ENCODE measurements around the gene OR51S1. TPM values are rescaled to one million over a fixed set of nuclear protein-coding genes. Genes with fewer than 3 reads are reported as not detected.

Gene OR51S1
- total and polyA plus RNA-seq, 10 of the 15 experiments (the other 5 are each of a cell fraction or from before 2014, with no cell fraction given): not detected

DNA sequence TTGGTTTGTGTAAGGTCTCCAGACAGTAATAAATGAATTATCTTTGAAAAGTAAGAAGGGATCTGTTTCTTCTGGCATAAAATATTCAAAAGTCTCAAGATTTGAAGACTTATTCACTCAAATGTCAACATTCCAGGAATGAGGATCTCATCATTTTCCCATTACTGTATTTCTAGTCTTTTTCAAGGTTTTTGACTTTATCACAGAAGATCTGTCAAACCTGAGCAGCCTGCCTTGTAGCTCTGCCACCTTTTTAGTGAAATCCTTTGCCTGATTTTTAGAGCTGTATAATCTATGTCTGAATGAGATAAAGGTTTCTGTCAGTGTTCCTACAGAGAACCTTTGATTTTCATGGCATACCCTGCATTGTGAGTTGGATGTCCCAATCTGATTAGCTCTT is 23.9 kb downstream of the OR51S1 start:
- no peak overlapping the region for H3K4me3 ChIP-seq
- no peak for FAIRE-seq
- no peaks in the 10 kb centered on the region for H3K27me3 ChIP-seq (replicated peaks in 1 of 2; ENCODE audit: control insufficient read depth in 2 of 2, insufficient read depth in 2 of 2, low read length in 1 of 2)
- ChIA-PET CTCF (interaction anchor here (1.1 to 2.2 kb wide), 2 partner anchors 39 to 188 kb away, joined by 3 to 24 read pairs; partner anchors contain the start of gene OR51D1), RAD21 (ENCODE audit: unreplicated experiment) (interaction anchor here (2.6 kb wide), 1 partner anchor 188 kb away, joined by 21 read pairs; the partner anchor contains the start of gene OR51D1), POLR2A (no interaction called here), SMC1A (ENCODE audit: uncharacterized antibody, unreplicated experiment) (interaction anchor here (1.0 to 1.7 kb wide), 2 partner anchors 10 to 173 kb away, joined by 3 to 4 read pairs; no protein-coding TSS in a partner anchor)
- no peaks in the 10 kb centered on the region for H3K36me3 ChIP-seq (ENCODE audit: control insufficient read depth in 2 of 2, insufficient read depth in 2 of 2, low read length in 1 of 2)
- ATAC-seq: no peak
- no peaks in the 10 kb centered on the region for H3K79me2 ChIP-seq (ENCODE audit: control insufficient read depth, insufficient read depth, low read length)
- TF ChIP-seq, protein P1, sequence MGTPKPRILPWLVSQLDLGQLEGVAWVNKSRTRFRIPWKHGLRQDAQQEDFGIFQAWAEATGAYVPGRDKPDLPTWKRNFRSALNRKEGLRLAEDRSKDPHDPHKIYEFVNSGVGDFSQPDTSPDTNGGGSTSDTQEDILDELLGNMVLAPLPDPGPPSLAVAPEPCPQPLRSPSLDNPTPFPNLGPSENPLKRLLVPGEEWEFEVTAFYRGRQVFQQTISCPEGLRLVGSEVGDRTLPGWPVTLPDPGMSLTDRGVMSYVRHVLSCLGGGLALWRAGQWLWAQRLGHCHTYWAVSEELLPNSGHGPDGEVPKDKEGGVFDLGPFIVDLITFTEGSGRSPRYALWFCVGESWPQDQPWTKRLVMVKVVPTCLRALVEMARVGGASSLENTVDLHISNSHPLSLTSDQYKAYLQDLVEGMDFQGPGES (IDR thresholded peaks at IDR 0.05): no peak
- TF ChIP-seq ETV6 (conservative IDR thresholded peaks at IDR 0.05 in 1 of 2, IDR thresholded peaks at IDR 0.05 in 1 of 2; ENCODE audit: borderline replicate concordance in 1 of 2, low read depth in 1 of 2): no peak
- TF ChIP-seq, protein P2, sequence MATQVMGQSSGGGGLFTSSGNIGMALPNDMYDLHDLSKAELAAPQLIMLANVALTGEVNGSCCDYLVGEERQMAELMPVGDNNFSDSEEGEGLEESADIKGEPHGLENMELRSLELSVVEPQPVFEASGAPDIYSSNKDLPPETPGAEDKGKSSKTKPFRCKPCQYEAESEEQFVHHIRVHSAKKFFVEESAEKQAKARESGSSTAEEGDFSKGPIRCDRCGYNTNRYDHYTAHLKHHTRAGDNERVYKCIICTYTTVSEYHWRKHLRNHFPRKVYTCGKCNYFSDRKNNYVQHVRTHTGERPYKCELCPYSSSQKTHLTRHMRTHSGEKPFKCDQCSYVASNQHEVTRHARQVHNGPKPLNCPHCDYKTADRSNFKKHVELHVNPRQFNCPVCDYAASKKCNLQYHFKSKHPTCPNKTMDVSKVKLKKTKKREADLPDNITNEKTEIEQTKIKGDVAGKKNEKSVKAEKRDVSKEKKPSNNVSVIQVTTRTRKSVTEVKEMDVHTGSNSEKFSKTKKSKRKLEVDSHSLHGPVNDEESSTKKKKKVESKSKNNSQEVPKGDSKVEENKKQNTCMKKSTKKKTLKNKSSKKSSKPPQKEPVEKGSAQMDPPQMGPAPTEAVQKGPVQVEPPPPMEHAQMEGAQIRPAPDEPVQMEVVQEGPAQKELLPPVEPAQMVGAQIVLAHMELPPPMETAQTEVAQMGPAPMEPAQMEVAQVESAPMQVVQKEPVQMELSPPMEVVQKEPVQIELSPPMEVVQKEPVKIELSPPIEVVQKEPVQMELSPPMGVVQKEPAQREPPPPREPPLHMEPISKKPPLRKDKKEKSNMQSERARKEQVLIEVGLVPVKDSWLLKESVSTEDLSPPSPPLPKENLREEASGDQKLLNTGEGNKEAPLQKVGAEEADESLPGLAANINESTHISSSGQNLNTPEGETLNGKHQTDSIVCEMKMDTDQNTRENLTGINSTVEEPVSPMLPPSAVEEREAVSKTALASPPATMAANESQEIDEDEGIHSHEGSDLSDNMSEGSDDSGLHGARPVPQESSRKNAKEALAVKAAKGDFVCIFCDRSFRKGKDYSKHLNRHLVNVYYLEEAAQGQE (IDR thresholded peaks at IDR 0.05; ENCODE audit: low read depth, low read length): no peak
- TF ChIP-seq CEBPB (IDR thresholded peaks at IDR 0.05; ENCODE audit: borderline replicate concordance in 1 of 2, low read depth in 2 of 2, low read length in 2 of 2): no peak
- H3K9ac ChIP-seq (ENCODE audit: control insufficient read depth, insufficient read depth, low read length): no peak overlapping the region
- no peaks in the 10 kb centered on the region for H3K9me3 ChIP-seq (replicated peaks; ENCODE audit: control insufficient read depth, insufficient read depth, low read length)
- no peak overlapping the region for H3K27ac ChIP-seq (ENCODE audit: control insufficient read depth, insufficient read depth)
- intact Hi-C loops (cut with micrococcal nuclease; ENCODE audit: unreplicated experiment) (no loop called here), in situ Hi-C loops (cut with MboI) (loop anchor here (5.0 kb wide), 1 partner anchor 188 kb away; the partner anchor contains the start of gene OR51D1)
- no peak overlapping the region for H3K4me2 ChIP-seq (ENCODE audit: control insufficient read depth, insufficient read depth)
- no peaks in the 10 kb centered on the region for H4K20me1 ChIP-seq (ENCODE audit: control insufficient read depth, insufficient read depth)
- H2AFZ ChIP-seq (ENCODE audit: control insufficient read depth, low read depth, low read length): no peak overlapping the region
- no peak for DNase-seq (ENCODE audit: low read depth, low spot score)
- no peaks in the 10 kb centered on the region for H3K4me1 ChIP-seq (ENCODE audit: control insufficient read depth, insufficient read depth, low read length)
- no TSS peak for BruUV-seq (replicated peaks)
